K562 (cell line): ENCODE results near the gene LSR. TPM values are rescaled to one million over a fixed set of nuclear protein-coding genes. Genes with fewer than 3 reads are reported as not detected.

Experiments
- ARID3B ChIP-seq: fragments of 250-450 bp; sonication (Bioruptor Pico); IDR thresholded peaks from 2 replicates; pipeline ENCODE4 v1.4.0; 2020; ENCODE audit warnings: borderline replicate concordance
- DNMT1 ChIP-seq: fragments of 450-650 bp; IDR thresholded peaks from 2 replicates; pipeline ENCODE4 v1.6.1; 2016; ENCODE audit warnings: antibody characterized with exemption, mild to moderate bottlenecking
- HDAC6 ChIP-seq: IDR thresholded peaks from 2 replicates; pipeline ENCODE4 v1.6.1; 2012; ENCODE audit warnings: low read depth, mild to moderate bottlenecking, control low read depth, inconsistent platforms, low read length, moderate library complexity
- HDGF ChIP-seq: fragments of 450-650 bp; IDR thresholded peaks from 2 replicates; pipeline ENCODE4 v1.6.1; 2016
- HMG20A ChIP-seq: fragments of 450-650 bp; formaldehyde crosslinking; conservative IDR thresholded peaks from 2 replicates; pipeline ENCODE4 v1.4.0; 2020; ENCODE audit warnings: mild to moderate bottlenecking, mixed read lengths
- NFRKB ChIP-seq: fragments of 450-650 bp; IDR thresholded peaks from 2 replicates; pipeline ENCODE4 v1.6.1; 2016; ENCODE audit warnings: low read depth
- NR2C2 ChIP-seq, 2 experiments: fragments of 200-800 bp in 1 of 2; sonication (Bioruptor generic) in 1 of 2; sonication (generic) in 1 of 2; formaldehyde crosslinking in 1 of 2; IDR thresholded peaks; 2 replicates each; pipeline versions ENCODE4 v1.6.1 to v1.8.0; 2016 to 2022; ENCODE audit warnings: mild to moderate bottlenecking in 1 of 2, missing compliant biosample characterization in 1 of 2, missing genetic modification characterization in 1 of 2, missing genetic modification reagents in 1 of 2
- PHB ChIP-seq: fragments of 250-450 bp; sonication (Bioruptor Pico); IDR thresholded peaks from 2 replicates; pipeline ENCODE4 v1.5.0; 2021
- RAD21 ChIP-seq, 2 experiments: fragments of 250-450 bp in 1 of 2; fragments of 450-650 bp in 1 of 2; sonication (Bioruptor Pico) in 1 of 2; formaldehyde crosslinking in 1 of 2; IDR thresholded peaks in 1 of 2; conservative IDR thresholded peaks in 1 of 2; 2 replicates each; pipeline versions ENCODE4 v1.4.0 to v1.8.0; 2020 to 2022; ENCODE audit warnings: mild to moderate bottlenecking in 2 of 2, moderate library complexity in 1 of 2
- RCOR1 ChIP-seq, 2 experiments: IDR thresholded peaks; 2 replicates each; pipeline ENCODE4 v1.6.1; 2012; ENCODE audit warnings: low read depth in 2 of 2, low read length in 2 of 2, borderline replicate concordance in 1 of 2, improper control_type of control experiment in 1 of 2
- SRF ChIP-seq, 2 experiments: fragments of 250-450, 450-650 bp in 1 of 2; sonication (Bioruptor Pico) in 1 of 2; sonication (generic) in 1 of 2; formaldehyde crosslinking; IDR thresholded peaks; 2 replicates each; pipeline versions ENCODE4 v1.5.0 to v1.5.1; 2020 to 2022; ENCODE audit warnings: mild to moderate bottlenecking in 1 of 2, missing genetic modification reagents in 1 of 2
- STAT5B ChIP-seq: fragments of 250-450 bp; sonication (Bioruptor Pico); IDR thresholded peaks from 2 replicates; pipeline ENCODE4 v1.8.0; 2021; ENCODE audit warnings: mild to moderate bottlenecking, inconsistent platforms
- STAT6 ChIP-seq: sonication (generic); formaldehyde crosslinking; IDR thresholded peaks from 2 replicates; pipeline ENCODE4 v1.8.1; 2023; ENCODE audit warnings: mild to moderate bottlenecking, missing genetic modification reagents
- ZFP36 ChIP-seq: fragments of 150-350 bp; IDR thresholded peaks from 2 replicates; pipeline ENCODE4 v1.6.1; 2018; ENCODE audit warnings: low read length, low read depth; ENCODE audit not compliant: partially characterized antibody
- ZNF274 ChIP-seq: IDR thresholded peaks from 2 replicates; pipeline ENCODE4 v1.6.1; 2011; ENCODE audit warnings: low read depth, mild to moderate bottlenecking, low read length, moderate library complexity, borderline replicate concordance
- ZNF280A ChIP-seq: fragments of 450-650 bp; IDR thresholded peaks from 2 replicates; pipeline ENCODE4 v1.6.1; 2018; ENCODE audit warnings: mild to moderate bottlenecking, low read depth; ENCODE audit not compliant: partially characterized antibody
- ZNF444 ChIP-seq: fragments of 250-450 bp; sonication (Bioruptor Pico); IDR thresholded peaks from 2 replicates; pipeline ENCODE4 v1.4.0; 2020; ENCODE audit warnings: mild to moderate bottlenecking, moderate library complexity
- ZNF511 ChIP-seq: sonication (generic); formaldehyde crosslinking; IDR thresholded peaks from 2 replicates; pipeline ENCODE4 v1.8.0; 2022; ENCODE audit warnings: mild to moderate bottlenecking, missing genetic modification reagents
- ZNF76 ChIP-seq: fragments of 250-450 bp; sonication (Bioruptor Pico); IDR thresholded peaks from 2 replicates; pipeline ENCODE4 v1.4.0; 2020; ENCODE audit warnings: mild to moderate bottlenecking, moderate library complexity, borderline replicate concordance
- polyA plus RNA-seq, 8 experiments: library from polyadenylated mRNA; depleted of rRNA in 4 of 8; stranded (reverse) in 5 of 8; unstranded in 3 of 8; fragments of >200 nt; fragmentation: Nextera tagmentation in 2 of 8; fragmentation: Illumina TruSeq in 1 of 8; extraction: Ambion mirVana in 2 of 8; extraction: Trizol in 1 of 8; gene quantifications; 2 replicates each; pipeline versions ENCODE4 v1.2.1 to v1.2.3, GENCODE V29; 2011 to 2014; ENCODE audit warnings: inconsistent platforms in 1 of 8, missing spikeins in 1 of 8
- total RNA-seq, 7 experiments: library from RNA; depleted of rRNA in 6 of 7; stranded (reverse); fragments of >200 nt in 6 of 7; fragmentation: Illumina TruSeq in 2 of 7; extraction: Trizol in 2 of 7; gene quantifications; 2 replicates each; pipeline versions ENCODE4 v1.2.1 to v1.2.3, GENCODE V29; 2011 to 2021; ENCODE audit warnings: low replicate concordance in 1 of 7

The LSR gene
- total and polyA plus RNA-seq, 9 of the 15 experiments (the other 6 are each of a cell fraction or from before 2014, with no cell fraction given): 0.44 to 87.9 (median 28.0) TPM

- TF ChIP-seq ZNF76 (CRISPR knock-in tag) (peak; percentile 97), ZNF444 (peak; percentile 83), ARID3B (CRISPR knock-in tag) (peak; percentile 96; the same call in 1 of the 2 replicates), NR2C2 (CRISPR knock-in tag; IDR thresholded peaks at IDR 0.05) (peak; percentile 21; the same call in 1 of the 2 replicates), NR2C2 (tag; IDR thresholded peaks at IDR 0.05) (peak; percentile 80), ZNF511 (CRISPR knock-in tag) (no peak), ZFP36 (peak; percentile 99), ZNF280A (no peak), STAT5B (peak; percentile 54; the same call in 1 of the 2 replicates), RCOR1 (IDR thresholded peaks at IDR 0.05; ENCODE audit: borderline replicate concordance in 1 of 2, low read depth in 2 of 2, low read length in 2 of 2) (peak in 1 of 2 experiments; percentile 85; a peak in 2 of 4 replicates), HDAC6 (no peak), RAD21 (CRISPR knock-in tag; conservative IDR thresholded peaks at IDR 0.05 in 1 of 2, IDR thresholded peaks at IDR 0.05 in 1 of 2) (peak in 1 of 2 experiments; percentile 24; a peak in 3 of 4 replicates), HMG20A (CRISPR knock-in tag) (no peak), DNMT1 (no peak), SRF (CRISPR knock-in tag; IDR thresholded peaks at IDR 0.05) (peak in 1 of 2 experiments; percentile 74; a peak in 1 of 4 replicates), ZNF274 (no peak), STAT6 (no peak), HDGF (peak; percentile 95), NFRKB (peak; percentile 78; the same call in 1 of the 2 replicates), PHB (peak; percentile 5; the same call in 1 of the 2 replicates)
These were observed 43.7 kb upstream of the LSR start (continued) for GRCh38 chr19:35204799-35205732.
